Measurements from ENCODE around the gene GIMAP6.
"Not testable (repeated sequence)": the region's sequence is repeated elsewhere in the genome, so short reads cannot be mapped to it uniquely, and the experiment has no call there.

GIMAP6 gene

GRCh38 chr7:150631866-150632864 is at the start of gene GIMAP6:
GIMAP6 (minus strand) TSS chr7:150632385; CDS start chr7:150630142, 2,243 bp downstream.
- DNase-seq (ENCODE audit: low read depth in 1 of 2, low spot score in 1 of 2), result peak; percentile 13 to 25

GRCh38 chr7:150680364-150680763 is 48.2 kb upstream of the GIMAP6 start:
- DNase-seq (ENCODE audit: low read depth in 1 of 2, low spot score in 1 of 2), result not testable (repeated sequence)

- DNase-seq (ENCODE audit: low read depth in 1 of 2, low spot score in 1 of 2), result not testable (repeated sequence)
Measured at GRCh38 chr7:150678601-150679000, 46.4 kb upstream of the GIMAP6 start.

- DNase-seq (ENCODE audit: low read depth in 1 of 2, low spot score in 1 of 2), result not testable (repeated sequence)
Measured at GRCh38 chr7:150676854-150677253, 44.7 kb upstream of the GIMAP6 start.

- not testable (repeated sequence) for DNase-seq (ENCODE audit: low read depth in 1 of 2, low spot score in 1 of 2)
Measured at GRCh38 chr7:150676276-150676675, 44.1 kb upstream of the GIMAP6 start.

- no peak for DNase-seq (ENCODE audit: low read depth in 1 of 2, low spot score in 1 of 2)
Measured at GRCh38 chr7:150675714-150676113, 43.5 kb upstream of the GIMAP6 start.

GRCh38 chr7:150671798-150672585 is 39.8 kb upstream of the GIMAP6 start:
- DNase-seq (ENCODE audit: low read depth in 1 of 2, low spot score in 1 of 2), result not testable (repeated sequence)

GRCh38 chr7:150668977-150669376 is 36.8 kb upstream of the GIMAP6 start:
- DNase-seq (ENCODE audit: low read depth in 1 of 2, low spot score in 1 of 2), result no peak

GRCh38 chr7:150668472-150668911 is 36.3 kb upstream of the GIMAP6 start:
- peak in 1 of 2 donors; percentile 43 for DNase-seq (ENCODE audit: low read depth in 1 of 2, low spot score in 1 of 2)

- DNase-seq (ENCODE audit: low read depth in 1 of 2, low spot score in 1 of 2), result no peak
Measured at GRCh38 chr7:150666412-150666811, 34.2 kb upstream of the GIMAP6 start.

GRCh38 chr7:150665896-150666295 is 33.7 kb upstream of the GIMAP6 start:
- no peak for DNase-seq (ENCODE audit: low read depth in 1 of 2, low spot score in 1 of 2)

GRCh38 chr7:150665089-150665748 is 33.0 kb upstream of the GIMAP6 start:
- peak in 1 of 2 donors; percentile 31 for DNase-seq (ENCODE audit: low read depth in 1 of 2, low spot score in 1 of 2)

- no peak for DNase-seq (ENCODE audit: low read depth in 1 of 2, low spot score in 1 of 2)
Measured at GRCh38 chr7:150663802-150664494, 31.8 kb upstream of the GIMAP6 start.

- not testable (repeated sequence) for DNase-seq (ENCODE audit: low read depth in 1 of 2, low spot score in 1 of 2)
Measured at GRCh38 chr7:150662821-150663220, 30.6 kb upstream of the GIMAP6 start.

GRCh38 chr7:150660939-150661613 is 28.9 kb upstream of the GIMAP6 start:
- no peak for DNase-seq (ENCODE audit: low read depth in 1 of 2, low spot score in 1 of 2)

GRCh38 chr7:150657526-150657925 is 25.3 kb upstream of the GIMAP6 start:
- DNase-seq (ENCODE audit: low read depth in 1 of 2, low spot score in 1 of 2), result no peak

- DNase-seq (ENCODE audit: low read depth in 1 of 2, low spot score in 1 of 2), result no peak
Measured at GRCh38 chr7:150656047-150656446, 23.9 kb upstream of the GIMAP6 start.

- no peak for DNase-seq (ENCODE audit: low read depth in 1 of 2, low spot score in 1 of 2)
Measured at GRCh38 chr7:150654692-150655091, 22.5 kb upstream of the GIMAP6 start.

- DNase-seq (ENCODE audit: low read depth in 1 of 2, low spot score in 1 of 2), result no peak
Measured at GRCh38 chr7:150649080-150649385, 16.8 kb upstream of the GIMAP6 start.

All from activated T-helper 1 cell treated with anti-CD3 and anti-CD28 coated beads, Interleukin-2, amount 50 U/mL, for 16 hours (primary cell).